Measurements from ENCODE around the gene PUSL1. TPM values are rescaled to one million over a fixed set of nuclear protein-coding genes. Genes with fewer than 3 reads are reported as not detected.

PUSL1 gene
- polyA plus RNA-seq, 1 donor (not counting 4 experiments of a cell fraction or from before 2014, with no cell fraction given), result 11.4 TPM

DNA sequence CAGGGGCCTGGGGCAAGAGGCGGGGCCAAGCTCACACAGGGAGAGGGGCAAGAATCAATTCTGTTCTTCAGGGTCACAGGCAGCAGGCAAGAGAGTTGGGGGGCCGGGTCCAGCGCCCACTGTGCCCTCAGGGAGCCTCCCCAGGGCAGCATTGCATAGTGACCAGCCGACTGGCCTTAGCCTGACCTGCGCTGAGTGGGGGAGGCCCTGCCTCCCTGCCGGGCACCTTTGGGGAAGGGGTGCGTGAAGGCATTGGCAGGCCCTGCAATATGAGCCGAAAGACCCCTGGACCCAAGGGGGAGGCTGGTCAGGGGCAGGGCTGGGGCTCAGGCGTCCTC lies 16.0 kb upstream of the PUSL1 start:
- TF ChIP-seq, protein P1, sequence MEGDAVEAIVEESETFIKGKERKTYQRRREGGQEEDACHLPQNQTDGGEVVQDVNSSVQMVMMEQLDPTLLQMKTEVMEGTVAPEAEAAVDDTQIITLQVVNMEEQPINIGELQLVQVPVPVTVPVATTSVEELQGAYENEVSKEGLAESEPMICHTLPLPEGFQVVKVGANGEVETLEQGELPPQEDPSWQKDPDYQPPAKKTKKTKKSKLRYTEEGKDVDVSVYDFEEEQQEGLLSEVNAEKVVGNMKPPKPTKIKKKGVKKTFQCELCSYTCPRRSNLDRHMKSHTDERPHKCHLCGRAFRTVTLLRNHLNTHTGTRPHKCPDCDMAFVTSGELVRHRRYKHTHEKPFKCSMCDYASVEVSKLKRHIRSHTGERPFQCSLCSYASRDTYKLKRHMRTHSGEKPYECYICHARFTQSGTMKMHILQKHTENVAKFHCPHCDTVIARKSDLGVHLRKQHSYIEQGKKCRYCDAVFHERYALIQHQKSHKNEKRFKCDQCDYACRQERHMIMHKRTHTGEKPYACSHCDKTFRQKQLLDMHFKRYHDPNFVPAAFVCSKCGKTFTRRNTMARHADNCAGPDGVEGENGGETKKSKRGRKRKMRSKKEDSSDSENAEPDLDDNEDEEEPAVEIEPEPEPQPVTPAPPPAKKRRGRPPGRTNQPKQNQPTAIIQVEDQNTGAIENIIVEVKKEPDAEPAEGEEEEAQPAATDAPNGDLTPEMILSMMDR (optimal IDR thresholded peaks at IDR 0.05 in 1 of 3, IDR thresholded peaks at IDR 0.05 in 1 of 3, conservative IDR thresholded peaks at IDR 0.05 in 1 of 3; ENCODE audit: extremely low read depth in 1 of 3, insufficient read depth in 2 of 3, low read length in 3 of 3), result no peak
- no peak for TF ChIP-seq EZH2 (IDR thresholded peaks at IDR 0.05; ENCODE audit: low read length)
- Histone ChIP-seq H2AFZ (ENCODE audit: control insufficient read depth, low read length) (no peak overlapping the region), H3K9me3 (ENCODE audit: control insufficient read depth, low read depth, low read length) (no peaks in the 10 kb centered on the region), H3K27me3 (ENCODE audit: control insufficient read depth, extremely low read depth, insufficient read depth, low read length) (peaks cover 5% of the 10 kb centered on the region), H3K4me2 (ENCODE audit: control insufficient read depth, extremely low read depth, insufficient read depth, low read depth, low read length) (no peak overlapping the region), H3K27ac (ENCODE audit: control insufficient read depth, insufficient read depth, low read length) (no peak overlapping the region), H3K4me1 (ENCODE audit: control insufficient read depth, extremely low read depth, insufficient read depth, low read length) (peaks cover 9% of the 10 kb centered on the region), H4K20me1 (ENCODE audit: control insufficient read depth, extremely low read depth, insufficient read depth, low read length) (peaks cover 6% of the 10 kb centered on the region), H3K9me1 (ENCODE audit: control insufficient read depth, extremely low read depth, insufficient read depth, low read length) (no peaks in the 10 kb centered on the region), H3K79me2 (ENCODE audit: control insufficient read depth, insufficient read depth, low read length) (no peaks in the 10 kb centered on the region), H3K4me3 (ENCODE audit: control insufficient read depth in 2 of 3, extremely low read depth in 1 of 3, insufficient read depth in 2 of 3, low read depth in 1 of 3, low read length in 3 of 3) (no peak overlapping the region), H3K36me3 (ENCODE audit: control insufficient read depth in 2 of 2, extremely low read depth in 1 of 2, insufficient read depth in 2 of 2, low read length in 2 of 2) (no peaks in the 10 kb centered on the region), H3K9ac (ENCODE audit: control insufficient read depth, extremely low read depth, insufficient read depth, low read length) (no peak overlapping the region)
- DNase-seq (ENCODE audit: low read depth, low spot score), result no peak
- no peak for FAIRE-seq
- dilution Hi-C loops (cut with MboI; ENCODE audit: extremely low pct_ligation_motif_present, low sequenced_read_pairs), result no loop called here

DNA sequence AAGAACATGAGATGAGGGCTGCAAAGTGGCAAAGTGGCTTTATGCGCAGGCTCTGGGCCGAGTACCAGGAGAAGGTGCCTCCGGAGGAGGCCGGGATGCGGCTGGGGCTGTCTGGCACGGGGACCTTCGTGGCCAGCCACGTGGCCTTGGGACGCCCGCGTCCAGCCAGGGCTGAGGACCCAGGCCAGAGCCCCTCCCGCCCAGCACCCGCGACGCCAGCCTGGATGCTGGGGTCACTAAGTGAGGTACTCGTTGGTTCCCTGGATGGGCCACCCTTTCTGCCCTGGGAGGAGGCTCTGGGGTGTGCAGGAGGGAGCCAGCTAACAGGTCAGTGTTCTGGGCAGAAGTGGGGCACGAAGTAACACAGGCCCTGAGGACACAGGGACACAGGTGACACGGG lies 15.5 kb upstream of the PUSL1 start:
- Histone ChIP-seq H2AFZ (ENCODE audit: control insufficient read depth, low read length) (no peak overlapping the region), H3K36me3 (ENCODE audit: control insufficient read depth in 2 of 2, extremely low read depth in 1 of 2, insufficient read depth in 2 of 2, low read length in 2 of 2) (no peaks in the 10 kb centered on the region), H3K4me2 (ENCODE audit: control insufficient read depth, extremely low read depth, insufficient read depth, low read depth, low read length) (no peak overlapping the region), H3K9me1 (ENCODE audit: control insufficient read depth, extremely low read depth, insufficient read depth, low read length) (no peaks in the 10 kb centered on the region), H3K4me1 (ENCODE audit: control insufficient read depth, extremely low read depth, insufficient read depth, low read length) (peaks cover 9% of the 10 kb centered on the region), H3K9ac (ENCODE audit: control insufficient read depth, extremely low read depth, insufficient read depth, low read length) (no peak overlapping the region), H3K27ac (ENCODE audit: control insufficient read depth, insufficient read depth, low read length) (no peak overlapping the region), H3K4me3 (ENCODE audit: control insufficient read depth in 2 of 3, extremely low read depth in 1 of 3, insufficient read depth in 2 of 3, low read depth in 1 of 3, low read length in 3 of 3) (no peak overlapping the region), H3K9me3 (ENCODE audit: control insufficient read depth, low read depth, low read length) (no peaks in the 10 kb centered on the region), H3K27me3 (ENCODE audit: control insufficient read depth, extremely low read depth, insufficient read depth, low read length) (peaks cover 5% of the 10 kb centered on the region), H3K79me2 (ENCODE audit: control insufficient read depth, insufficient read depth, low read length) (no peaks in the 10 kb centered on the region), H4K20me1 (ENCODE audit: control insufficient read depth, extremely low read depth, insufficient read depth, low read length) (peaks cover 6% of the 10 kb centered on the region)
- no peak for TF ChIP-seq EZH2 (IDR thresholded peaks at IDR 0.05; ENCODE audit: low read length)
- TF ChIP-seq, protein P1 (optimal IDR thresholded peaks at IDR 0.05 in 1 of 3, IDR thresholded peaks at IDR 0.05 in 1 of 3, conservative IDR thresholded peaks at IDR 0.05 in 1 of 3; ENCODE audit: extremely low read depth in 1 of 3, insufficient read depth in 2 of 3, low read length in 3 of 3), result no peak
- no peak for FAIRE-seq
- DNase-seq (ENCODE audit: low read depth, low spot score), result no peak
- dilution Hi-C loops (cut with MboI; ENCODE audit: extremely low pct_ligation_motif_present, low sequenced_read_pairs), result no loop called here

All from keratinocyte (primary cell).